Small intestine (tissue), 7 donors: ENCODE data around the gene CTRB1. TPM values are rescaled to one million over a fixed set of nuclear protein-coding genes. Genes with fewer than 3 reads are reported as not detected.
"Not testable (repeated sequence)": the region's sequence is repeated elsewhere in the genome, so short reads cannot be mapped to it uniquely, and the experiment has no call there.

Experiments
- DNase-seq, 2 donors: peaks; one replicate each; pipeline versions ENCODE4 v3.0.0 to v3.0.0-alpha.2; 2013
- FAIRE-seq: peaks from 2 replicates; lab custom pipeline; 2012; peaks lifted over from hg19 to GRCh38; lab: Jason Lieb, UNC
- H3K27ac ChIP-seq, 3 donors: one replicate each; pipeline ENCODE4 v1.5.1; 2013; ENCODE audit warnings: low read length in 2 of 3, mild to moderate bottlenecking in 2 of 3, control low read depth in 1 of 3, inconsistent platforms in 1 of 3, low read depth in 1 of 3, moderate library complexity in 1 of 3
- H3K27me3 ChIP-seq, 3 donors: one replicate each; pipeline ENCODE4 v1.6.1; 2013; ENCODE audit warnings: low read length in 3 of 3, inconsistent platforms in 1 of 3; ENCODE audit not compliant: control insufficient read depth in 3 of 3, insufficient read depth in 3 of 3
- H3K36me3 ChIP-seq, 3 donors: one replicate each; pipeline ENCODE4 v1.6.1; 2013; ENCODE audit warnings: low read length in 3 of 3, inconsistent platforms in 1 of 3, low read depth in 1 of 3, mild to moderate bottlenecking in 1 of 3, moderate library complexity in 1 of 3; ENCODE audit not compliant: control insufficient read depth in 3 of 3, insufficient read depth in 2 of 3
- H3K4me1 ChIP-seq, 3 donors: one replicate each; pipeline ENCODE4 v1.6.1; 2013; ENCODE audit warnings: low read length in 2 of 3, inconsistent platforms in 1 of 3, low read depth in 1 of 3, mild to moderate bottlenecking in 1 of 3, moderate library complexity in 1 of 3; ENCODE audit not compliant: control insufficient read depth in 3 of 3, insufficient read depth in 2 of 3
- H3K4me3 ChIP-seq, 3 donors: one replicate each; pipeline ENCODE4 v1.5.1; 2013; ENCODE audit warnings: low read length in 3 of 3, control low read depth in 1 of 3, inconsistent platforms in 1 of 3, low read depth in 1 of 3, mild to moderate bottlenecking in 1 of 3, moderate library complexity in 1 of 3
- H3K9me3 ChIP-seq, 2 donors: one replicate each; pipeline ENCODE4 v1.6.1; 2013; ENCODE audit warnings: low read depth in 1 of 2, low read length in 1 of 2; ENCODE audit not compliant: control insufficient read depth in 2 of 2, insufficient read depth in 1 of 2
- WGBS, 3 donors: extraction: QIAGEN DNeasy Blood & Tissue Kit; methylation state at CpG; one replicate each; pipeline ENCODE4 v1.1.7; 2013; 5-methylcytosine and 5-hydroxymethylcytosine counted together
- polyA plus RNA-seq, 4 donors: library from polyadenylated mRNA; stranded (reverse) in 3 of 4; unstranded in 1 of 4; fragments of 200-250 nt in 3 of 4; fragments of 120-200 nt in 1 of 4; gene quantifications; one replicate each; pipeline versions ENCODE4 v1.2.1 to v1.2.3, GENCODE V29; 2013
- donor health status: healthy with polysubstance abuse.
- donor health status: control.
- donor health status: control.
- donor health status: Bipolar disorder and iron deficiency.
- donor health status: healthy.

CTRB1 gene
- polyA plus RNA-seq, 4 donors: 0.04 to 23.7 (median 3.6) TPM

DNA sequence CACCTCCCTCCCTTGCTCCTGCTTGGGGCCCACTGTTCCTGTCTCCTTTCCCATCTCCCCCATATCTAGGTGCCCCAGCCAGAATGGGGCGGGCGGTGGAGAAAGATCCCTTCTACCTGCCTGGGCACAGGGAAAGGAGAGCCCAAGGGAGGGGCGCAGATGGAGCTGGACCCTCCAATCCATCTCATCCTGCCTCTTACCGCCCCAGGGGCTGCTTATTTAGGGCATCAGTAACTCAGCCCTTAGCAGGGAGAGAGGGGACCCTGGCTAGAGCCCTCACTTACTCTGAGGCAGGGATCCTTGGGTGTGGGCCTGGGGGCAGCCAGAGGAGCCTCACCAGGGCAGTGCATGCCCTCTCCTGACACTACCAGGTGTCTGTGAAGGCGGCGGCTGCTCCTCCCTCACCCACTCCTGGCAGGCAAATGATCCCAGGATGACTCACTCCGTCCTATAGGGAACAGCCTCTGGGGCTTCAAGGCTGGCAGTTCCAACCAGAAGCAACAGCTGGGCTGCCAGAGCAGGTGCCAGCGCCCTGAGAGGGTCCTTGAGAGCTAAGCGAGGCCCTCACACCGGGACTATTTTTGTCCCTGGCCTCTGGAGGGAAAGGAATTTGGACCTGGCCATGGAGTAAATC is 49.0 kb downstream of the CTRB1 start:
- FAIRE-seq: no peak
- Histone ChIP-seq H3K4me3 (no peak overlapping the region), H3K9me3 (no peaks in the 10 kb centered on the region)

DNA sequence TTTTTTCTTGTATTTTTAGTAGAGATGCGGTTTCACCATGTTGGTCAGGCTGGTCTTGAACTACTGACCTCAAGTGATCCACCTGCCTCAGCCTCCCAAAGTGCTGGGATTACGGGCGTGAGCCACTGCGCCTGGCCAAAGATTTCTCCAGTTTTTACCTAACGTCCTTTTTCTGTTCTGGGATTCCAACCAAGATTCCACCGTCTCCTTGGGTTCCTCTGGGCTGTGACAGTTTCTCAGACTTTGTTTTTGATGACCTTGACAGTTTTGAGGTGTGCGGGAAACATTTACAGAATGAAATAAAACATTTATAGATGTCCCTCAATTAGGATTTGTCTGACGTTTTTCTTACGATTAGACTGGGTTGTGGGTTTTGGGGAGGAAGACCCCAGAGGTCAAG is 50.6 kb downstream of the CTRB1 start:
- not testable (repeated sequence) for FAIRE-seq, H3K27me3 ChIP-seq, H3K9me3 ChIP-seq, DNase-seq, H3K36me3 ChIP-seq, H3K4me3 ChIP-seq
- H3K4me1 ChIP-seq: peaks cover 0 to 22% (median 0%) of the 10 kb centered on the region in 3 donors
- peak overlapping the region in 1 of 3 donors; percentile 19 for H3K27ac ChIP-seq
- WGBS, 3 donors: 48 to 82% (median 60%) methylated on average over 9 of the region's 9 CpGs

More for the DNA sequence above, 49.0 kb downstream of the CTRB1 start:
- Histone ChIP-seq H3K36me3 (peaks cover 0 to 23% (median 0%) of the 10 kb centered on the region in 3 donors), H3K27ac (peak overlapping the region; percentile 55 to 70 (median 67)), H3K27me3 (peaks cover 0 to 3% (median 0%) of the 10 kb centered on the region in 3 donors), H3K4me1 (peaks cover 0 to 38% (median 5%) of the 10 kb centered on the region in 3 donors)
- DNase-seq: peak; percentile 84 to 93
- WGBS, 3 donors: 15 to 59% (median 33%) methylated on average over 9 to 10 of the region's 10 CpGs

DNA sequence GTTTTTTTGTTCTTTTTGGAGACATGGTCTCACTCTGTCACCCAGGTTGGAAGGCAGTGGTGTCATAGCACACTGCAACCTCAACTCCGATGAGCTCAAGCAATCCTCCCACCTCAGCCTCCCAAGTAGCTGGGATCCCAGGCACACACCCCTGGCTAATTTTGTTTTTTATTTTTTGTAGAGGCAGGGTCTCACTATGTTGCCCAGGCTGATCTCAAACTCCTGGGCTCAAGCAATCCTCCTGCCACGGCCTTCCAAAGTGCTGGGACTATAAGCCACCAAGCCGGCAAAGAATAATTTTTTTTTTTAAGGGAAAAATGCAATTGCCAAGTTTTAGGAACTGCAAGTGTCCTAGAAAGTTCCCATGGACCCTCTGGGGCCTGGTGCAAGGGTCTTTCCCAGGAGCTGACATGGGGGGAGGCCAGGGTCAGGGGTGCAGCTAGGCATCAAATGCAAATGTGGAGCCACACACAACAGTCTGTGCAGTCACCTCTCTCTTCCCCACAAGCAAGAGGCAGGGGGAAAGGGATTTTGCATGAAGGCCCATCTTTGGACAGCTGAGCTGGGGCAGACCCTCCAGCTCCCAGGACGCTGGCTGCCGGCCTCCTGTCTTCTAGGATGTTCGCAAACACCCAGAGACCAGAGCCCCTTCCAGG is 52.8 kb downstream of the CTRB1 start:
- Histone ChIP-seq H3K27me3 (peaks cover 0 to 3% (median 0%) of the 10 kb centered on the region in 3 donors), H3K4me1 (peaks cover 0 to 11% (median 0%) of the 10 kb centered on the region in 3 donors), H3K4me3 (no peak overlapping the region), H3K9me3 (no peaks in the 10 kb centered on the region), H3K36me3 (no peaks in the 10 kb centered on the region), H3K27ac (no peak overlapping the region)
- DNase-seq: no peak
- no peak for FAIRE-seq
- WGBS, 3 donors: 88 to 96% (median 92%) methylated on average over 6 of the region's 6 CpGs

DNA sequence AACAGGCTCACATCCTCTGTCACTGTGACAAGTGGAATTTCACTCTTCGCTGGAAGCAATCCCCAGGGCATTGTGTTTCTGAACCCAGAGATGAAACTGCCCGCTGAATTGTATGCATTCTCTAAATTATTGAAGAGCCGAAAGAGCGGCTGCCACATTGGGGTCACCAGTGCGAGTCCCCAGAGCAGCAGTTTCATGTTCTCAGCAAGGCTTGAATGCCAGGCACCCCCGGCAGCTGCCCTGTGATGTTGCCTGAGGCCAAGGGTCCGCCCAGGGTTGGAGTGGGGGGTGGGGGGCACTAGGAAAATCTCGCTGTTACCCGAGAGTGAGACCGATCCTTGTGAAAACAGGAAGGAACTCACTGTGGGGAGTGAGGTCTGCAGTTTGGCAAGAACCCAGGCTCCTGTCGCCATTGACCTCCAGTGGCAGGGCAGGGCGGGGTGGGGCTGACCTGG is 53.3 kb downstream of the CTRB1 start:
- FAIRE-seq (no peak), DNase-seq (no peak)
- Histone ChIP-seq H3K4me3 (no peak overlapping the region), H3K27ac (no peak overlapping the region), H3K36me3 (no peaks in the 10 kb centered on the region), H3K4me1 (peaks cover 0 to 9% (median 0%) of the 10 kb centered on the region in 3 donors), H3K27me3 (peaks cover 0 to 3% (median 0%) of the 10 kb centered on the region in 3 donors), H3K9me3 (no peaks in the 10 kb centered on the region)
- 56 to 76% (median 74%) methylated on average over 11 to 12 of the region's 12 CpGs for whole genome bisulfite sequencing, 3 donors

DNA sequence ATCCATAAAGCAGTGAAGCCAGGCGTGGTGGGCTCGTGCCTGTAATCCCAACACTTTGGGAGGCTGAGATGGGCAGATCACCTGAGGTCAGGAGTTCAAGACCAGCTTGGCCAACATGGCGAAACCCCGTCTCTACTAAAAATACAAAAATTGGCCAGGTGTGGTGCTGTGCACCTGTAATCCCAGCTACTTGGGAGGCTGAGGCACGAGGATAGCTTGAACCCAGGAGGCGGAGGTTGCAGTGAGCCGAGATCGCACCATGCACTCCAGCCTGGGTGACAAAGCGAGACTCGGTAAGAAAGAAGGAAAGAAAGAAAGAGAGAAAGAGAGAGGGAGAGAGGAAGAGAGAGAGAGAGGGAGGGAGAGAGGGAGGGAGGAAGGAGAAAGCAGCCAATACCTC is 53.8 kb downstream of the CTRB1 start:
- FAIRE-seq, DNase-seq: not testable (repeated sequence)
- 91 to 98% (median 96%) methylated on average over 10 of the region's 10 CpGs for WGBS, 3 donors

DNA sequence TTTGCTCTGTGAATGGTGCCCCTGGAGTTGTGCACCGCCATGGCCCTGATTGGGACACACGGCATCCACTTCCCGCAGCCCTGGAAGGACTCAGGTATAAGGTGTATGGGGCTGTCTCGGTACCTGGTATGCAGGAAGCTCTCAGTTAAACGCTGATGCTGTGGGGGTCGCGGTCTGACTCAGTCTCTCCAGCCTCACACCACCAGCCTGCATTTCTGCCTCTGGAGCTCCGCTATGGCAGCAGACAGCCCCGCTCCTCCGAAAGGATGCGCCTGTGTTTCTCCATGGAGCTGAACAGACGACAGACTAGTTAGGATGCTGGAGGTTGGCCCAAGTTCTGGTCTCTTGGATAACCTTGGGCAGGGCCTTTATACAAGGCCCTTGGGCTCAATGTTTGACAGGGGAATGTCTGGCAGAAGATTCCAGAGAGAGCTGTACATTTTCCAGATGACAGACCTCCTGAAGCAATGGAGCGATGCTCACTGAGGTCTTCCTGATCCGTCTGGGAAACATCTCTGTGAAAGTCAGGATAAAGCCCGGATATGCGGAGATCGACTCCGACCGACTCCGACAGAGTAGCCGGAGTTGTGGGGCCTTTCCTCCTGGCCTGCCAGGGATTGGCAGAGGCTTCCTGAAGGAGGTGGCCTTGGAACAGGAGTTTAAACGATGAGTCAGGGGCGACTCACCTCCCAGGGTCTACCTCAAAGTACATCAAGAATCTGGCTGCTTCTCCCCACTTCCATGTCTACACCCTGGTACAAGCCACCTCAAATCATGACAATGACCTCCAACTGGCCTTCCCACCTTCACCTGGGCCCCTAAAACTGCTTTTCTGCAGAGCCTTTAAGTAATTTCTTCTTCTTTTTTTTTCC is 54.5 kb downstream of the CTRB1 start:
- no peak for FAIRE-seq
- no peaks in the 10 kb centered on the region for H3K9me3 ChIP-seq

More for the DNA sequence above, 53.8 kb downstream of the CTRB1 start:
- H3K9me3 ChIP-seq, H3K27ac ChIP-seq, H3K27me3 ChIP-seq, H3K4me1 ChIP-seq, H3K36me3 ChIP-seq, H3K4me3 ChIP-seq: not testable (repeated sequence)

More for the DNA sequence above, 54.5 kb downstream of the CTRB1 start:
- no peak for DNase-seq
- H3K4me1 ChIP-seq: peaks cover 0 to under 1% (median 0%) of the 10 kb centered on the region in 3 donors
- no peak overlapping the region for H3K4me3 ChIP-seq
- WGBS, 3 donors: 88 to 90% (median 88%) methylated on average over 23 of the region's 23 CpGs
- H3K36me3 ChIP-seq: no peaks in the 10 kb centered on the region
- peaks cover 0 to 3% (median 0%) of the 10 kb centered on the region in 3 donors for H3K27me3 ChIP-seq
- no peak overlapping the region for H3K27ac ChIP-seq
